ENCODE results near the gene BTC. TPM values are rescaled to one million over a fixed set of nuclear protein-coding genes. Genes with fewer than 3 reads are reported as not detected.

BTC gene
- total RNA-seq, 4 donors from 2014 or later: 7.0 to 11.9 (median 7.7) TPM

DNA sequence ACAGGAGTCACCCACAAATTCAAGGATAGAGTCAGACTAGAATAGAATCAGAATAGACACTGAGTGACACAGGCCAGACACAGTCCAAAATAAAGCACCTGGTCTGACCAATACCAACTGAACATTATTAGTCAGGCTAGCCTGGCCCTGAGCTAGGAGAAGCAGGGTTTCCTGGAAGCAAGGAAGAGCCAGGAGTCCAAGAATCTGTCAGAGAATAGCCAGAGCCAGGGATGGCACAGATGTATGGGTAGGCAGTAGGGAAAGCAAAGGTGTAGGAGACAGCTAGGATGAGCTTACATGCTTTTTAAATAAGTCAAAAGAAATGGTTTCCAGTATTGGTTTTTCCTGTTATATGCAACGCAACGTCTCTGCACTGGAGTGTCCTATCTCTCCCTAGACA lies 3.7 kb downstream of the BTC start:
- H3K36me3 ChIP-seq: no peaks in the 10 kb centered on the region
- no peak for DNase-seq
- H3K4me1 ChIP-seq: peaks cover 0 to 14% (median 8%) of the 10 kb centered on the region in 4 donors
- TF ChIP-seq POLR2AphosphoS5 (IDR thresholded peaks at IDR 0.05): peak; percentile 34 to 55 (median 46)
- TF ChIP-seq, protein P1, sequence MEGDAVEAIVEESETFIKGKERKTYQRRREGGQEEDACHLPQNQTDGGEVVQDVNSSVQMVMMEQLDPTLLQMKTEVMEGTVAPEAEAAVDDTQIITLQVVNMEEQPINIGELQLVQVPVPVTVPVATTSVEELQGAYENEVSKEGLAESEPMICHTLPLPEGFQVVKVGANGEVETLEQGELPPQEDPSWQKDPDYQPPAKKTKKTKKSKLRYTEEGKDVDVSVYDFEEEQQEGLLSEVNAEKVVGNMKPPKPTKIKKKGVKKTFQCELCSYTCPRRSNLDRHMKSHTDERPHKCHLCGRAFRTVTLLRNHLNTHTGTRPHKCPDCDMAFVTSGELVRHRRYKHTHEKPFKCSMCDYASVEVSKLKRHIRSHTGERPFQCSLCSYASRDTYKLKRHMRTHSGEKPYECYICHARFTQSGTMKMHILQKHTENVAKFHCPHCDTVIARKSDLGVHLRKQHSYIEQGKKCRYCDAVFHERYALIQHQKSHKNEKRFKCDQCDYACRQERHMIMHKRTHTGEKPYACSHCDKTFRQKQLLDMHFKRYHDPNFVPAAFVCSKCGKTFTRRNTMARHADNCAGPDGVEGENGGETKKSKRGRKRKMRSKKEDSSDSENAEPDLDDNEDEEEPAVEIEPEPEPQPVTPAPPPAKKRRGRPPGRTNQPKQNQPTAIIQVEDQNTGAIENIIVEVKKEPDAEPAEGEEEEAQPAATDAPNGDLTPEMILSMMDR (IDR thresholded peaks at IDR 0.05): no peak
- TF ChIP-seq EP300 (IDR thresholded peaks at IDR 0.05; ENCODE audit: low read depth): no peak
- TF ChIP-seq POLR2A (IDR thresholded peaks at IDR 0.05): no peak
- 81 to 94% methylated on average over 2 of the region's 2 CpGs for WGBS, 2 donors (ENCODE audit: low coverage in 1 of 2)
- in situ Hi-C loops (cut with MboI; ENCODE audit: low pct_ligation_motif_present in 1 of 4, low pct_unique_long_range_greater_than_20kb in 1 of 4, low sequenced_read_pairs in 3 of 4) (no loop called here), intact Hi-C loops (cut with DNase I; ENCODE audit: low total_unique reads) (loop anchor here (10.0 kb wide), 1 partner anchor 96 kb away; no protein-coding TSS in a partner anchor)
- no peak overlapping the region for H3K4me3 ChIP-seq
- H3K27me3 ChIP-seq: peaks cover 15% of the 10 kb centered on the region
- H3K27ac ChIP-seq: no peak overlapping the region
- H3K9me3 ChIP-seq: no peaks in the 10 kb centered on the region

DNA sequence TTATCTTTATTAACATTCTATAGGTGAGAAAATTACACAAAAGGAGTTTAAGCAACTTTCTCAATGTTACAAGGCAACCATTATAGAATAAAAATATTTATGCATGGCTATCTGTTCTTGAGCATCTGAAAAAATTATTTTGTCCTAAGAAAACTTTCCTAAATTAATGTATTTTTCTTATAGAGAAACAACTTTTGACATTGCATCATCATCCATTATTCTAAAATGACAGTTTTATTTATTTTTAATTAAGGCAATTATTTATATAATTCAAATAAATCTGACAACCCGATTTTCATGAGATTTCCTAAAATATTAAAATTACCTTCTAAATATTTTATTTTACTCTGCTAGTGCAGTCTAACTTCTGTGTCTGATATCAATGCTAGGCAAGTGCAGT lies 4.8 kb downstream of the BTC start:
- in situ Hi-C loops (cut with MboI; ENCODE audit: low pct_ligation_motif_present in 1 of 4, low pct_unique_long_range_greater_than_20kb in 1 of 4, low sequenced_read_pairs in 3 of 4) (no loop called here), intact Hi-C loops (cut with DNase I; ENCODE audit: low total_unique reads) (loop anchor here (5.0 kb wide), 1 partner anchor 1673 kb away; no protein-coding TSS in a partner anchor)
- H3K27ac ChIP-seq: no peak overlapping the region
- H3K9me3 ChIP-seq: no peaks in the 10 kb centered on the region
- WGBS, 2 donors (ENCODE audit: low coverage in 1 of 2): 76 to 86% methylated on average over 1 of the region's 1 CpG
- H3K4me1 ChIP-seq: peaks cover 0 to 14% (median 8%) of the 10 kb centered on the region in 4 donors
- H3K4me3 ChIP-seq: no peak overlapping the region
- no peaks in the 10 kb centered on the region for H3K36me3 ChIP-seq
- DNase-seq: no peak
- H3K27me3 ChIP-seq: peaks cover 13% of the 10 kb centered on the region
- TF ChIP-seq POLR2A (IDR thresholded peaks at IDR 0.05): no peak
- no peak for TF ChIP-seq EP300 (IDR thresholded peaks at IDR 0.05; ENCODE audit: low read depth)
- TF ChIP-seq POLR2AphosphoS5 (IDR thresholded peaks at IDR 0.05): no peak

DNA sequence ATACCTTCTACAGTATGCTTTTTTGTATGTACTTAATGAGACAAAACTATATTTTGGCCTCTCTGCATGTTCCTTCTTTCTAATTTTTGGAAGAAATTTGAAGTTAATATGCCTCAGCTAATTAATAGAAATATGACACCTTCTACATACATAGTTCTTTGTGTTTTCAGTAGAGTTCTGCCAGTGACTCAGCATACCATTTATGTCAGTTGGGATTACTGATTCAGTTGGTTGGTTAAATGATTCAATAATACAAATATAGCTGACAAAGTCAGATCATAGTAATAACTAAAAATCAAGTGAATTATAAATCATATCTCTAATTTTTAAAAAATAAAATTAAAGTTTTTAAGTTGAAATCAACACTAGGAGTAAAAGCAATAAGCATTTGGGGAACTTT lies 16.8 kb downstream of the BTC start:
- no peaks in the 10 kb centered on the region for H3K4me1 ChIP-seq
- H3K9me3 ChIP-seq: no peaks in the 10 kb centered on the region
- no peaks in the 10 kb centered on the region for H3K36me3 ChIP-seq
- TF ChIP-seq POLR2AphosphoS5 (IDR thresholded peaks at IDR 0.05) (no peak), EP300 (IDR thresholded peaks at IDR 0.05; ENCODE audit: low read depth) (no peak), POLR2A (IDR thresholded peaks at IDR 0.05) (no peak)
- TF ChIP-seq, protein P1 (IDR thresholded peaks at IDR 0.05): no peak
- intact Hi-C loops (cut with DNase I; ENCODE audit: low total_unique reads) (no loop called here), in situ Hi-C loops (cut with MboI; ENCODE audit: low pct_ligation_motif_present in 1 of 4, low pct_unique_long_range_greater_than_20kb in 1 of 4, low sequenced_read_pairs in 3 of 4) (no loop called here)
- no peak overlapping the region for H3K4me3 ChIP-seq
- H3K27me3 ChIP-seq: no peaks in the 10 kb centered on the region
- no peak overlapping the region for H3K27ac ChIP-seq
- DNase-seq: no peak

DNA sequence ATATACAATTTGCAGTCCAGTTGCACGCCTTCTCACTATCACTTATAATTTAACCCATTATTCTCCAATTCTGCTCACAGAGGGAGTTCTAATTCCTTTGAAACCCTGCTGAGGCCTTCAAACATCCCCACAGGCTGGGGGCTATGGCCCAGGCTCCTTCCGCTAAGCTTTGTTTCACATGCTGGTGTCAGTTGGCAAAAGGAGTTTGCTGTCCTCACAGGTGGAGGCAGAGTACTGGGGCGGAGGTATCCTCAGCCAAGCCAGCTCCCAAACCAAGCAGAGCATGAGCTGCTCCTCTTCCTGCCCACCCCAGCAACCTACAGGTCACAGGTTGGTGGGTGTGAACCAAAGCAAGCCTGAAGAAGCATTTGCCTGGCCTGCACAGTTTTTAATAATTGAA lies 21.5 kb downstream of the BTC start:
- no peaks in the 10 kb centered on the region for H3K9me3 ChIP-seq
- in situ Hi-C loops (cut with MboI; ENCODE audit: low pct_ligation_motif_present in 1 of 4, low pct_unique_long_range_greater_than_20kb in 1 of 4, low sequenced_read_pairs in 3 of 4): no loop called here
- no peaks in the 10 kb centered on the region for H3K27me3 ChIP-seq
- TF ChIP-seq POLR2A (IDR thresholded peaks at IDR 0.05): no peak
- no peak for TF ChIP-seq EP300 (IDR thresholded peaks at IDR 0.05; ENCODE audit: low read depth)
- TF ChIP-seq POLR2AphosphoS5 (IDR thresholded peaks at IDR 0.05): no peak
- H3K27ac ChIP-seq: no peak overlapping the region
- intact Hi-C loops (cut with DNase I; ENCODE audit: low total_unique reads): no loop called here
- 83 to 91% methylated on average over 1 to 3 of the region's 3 CpGs for WGBS, 2 donors (ENCODE audit: low coverage in 1 of 2)
- no peak overlapping the region for H3K4me3 ChIP-seq
- peaks cover 0 to 15% (median 4%) of the 10 kb centered on the region in 4 donors for H3K4me1 ChIP-seq
- DNase-seq: no peak
- no peaks in the 10 kb centered on the region for H3K36me3 ChIP-seq

DNA sequence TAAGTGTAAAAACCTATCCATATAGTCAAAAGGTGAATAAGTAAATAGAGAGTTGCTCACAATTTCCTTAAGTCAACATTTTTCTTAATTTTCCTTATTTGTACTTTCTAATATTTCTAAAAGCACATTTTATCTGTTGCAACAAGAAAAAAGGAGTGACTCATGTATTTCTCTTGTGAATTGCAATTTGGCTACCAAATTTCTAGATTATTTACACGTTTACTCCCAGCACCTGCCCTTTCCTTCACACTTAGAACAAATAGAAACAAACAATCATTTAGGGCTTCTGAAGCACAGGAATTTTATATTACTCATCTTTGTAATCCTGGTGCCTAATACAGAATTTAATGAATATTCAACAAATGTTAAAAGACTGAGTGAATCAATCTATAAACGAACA lies 22.2 kb downstream of the BTC start:
- H3K27ac ChIP-seq: no peak overlapping the region
- WGBS, 2 donors (ENCODE audit: low coverage in 1 of 2): 71 to 72% methylated on average over 2 of the region's 2 CpGs
- no peaks in the 10 kb centered on the region for H3K9me3 ChIP-seq
- TF ChIP-seq POLR2A (IDR thresholded peaks at IDR 0.05) (no peak), POLR2AphosphoS5 (IDR thresholded peaks at IDR 0.05) (no peak), EP300 (IDR thresholded peaks at IDR 0.05; ENCODE audit: low read depth) (no peak)
- TF ChIP-seq, protein P1 (IDR thresholded peaks at IDR 0.05): no peak
- H3K4me1 ChIP-seq: peaks cover 0 to 15% (median 4%) of the 10 kb centered on the region in 4 donors
- H3K4me3 ChIP-seq: no peak overlapping the region
- H3K36me3 ChIP-seq: no peaks in the 10 kb centered on the region
- intact Hi-C loops (cut with DNase I; ENCODE audit: low total_unique reads) (no loop called here), in situ Hi-C loops (cut with MboI; ENCODE audit: low pct_ligation_motif_present in 1 of 4, low pct_unique_long_range_greater_than_20kb in 1 of 4, low sequenced_read_pairs in 3 of 4) (no loop called here)
- DNase-seq: no peak
- no peaks in the 10 kb centered on the region for H3K27me3 ChIP-seq

Data from transverse colon (tissue), 4 donors.